ENCODE measurements around the gene FIP1L1. TPM values are rescaled to one million over a fixed set of nuclear protein-coding genes. Genes with fewer than 3 reads are reported as not detected.
A peak's percentile ranks its signal among the peaks of the same experiment; 100 is the strongest.

Gene FIP1L1
- total RNA-seq, 1 donor from 2014 or later = 46.0 TPM

- Mint-ChIP-seq H3K36me3 (ENCODE audit: low read depth) (peaks cover 2% of the 10 kb centered on the region), H3K4me3 (ENCODE audit: unreplicated experiment) (no peak overlapping the region), H3K27ac (ENCODE audit: unreplicated experiment) (no peak overlapping the region), H3K27me3 (ENCODE audit: low read depth) (no peaks in the 10 kb centered on the region), H3K4me1 (ENCODE audit: low read depth) (peaks cover 36% of the 10 kb centered on the region), H3K9me3 (ENCODE audit: low read depth) (no peaks in the 10 kb centered on the region)
- DNase-seq (ENCODE audit: low spot score) = no peak
- TF ChIP-seq CTCF (IDR thresholded peaks at IDR 0.05) = no peak
Observed at GRCh38 chr4:53501561-53501960, 124.1 kb downstream of the FIP1L1 start.

GRCh38 chr4:53502094-53502493 lies 124.7 kb downstream of the FIP1L1 start:
- H3K4me1 Mint-ChIP-seq (ENCODE audit: low read depth) = peaks cover 34% of the 10 kb centered on the region
- H3K36me3 Mint-ChIP-seq (ENCODE audit: low read depth) = peaks cover 2% of the 10 kb centered on the region
- no peak overlapping the region for H3K4me3 Mint-ChIP-seq (ENCODE audit: unreplicated experiment)
- no peak overlapping the region for H3K27ac Mint-ChIP-seq (ENCODE audit: unreplicated experiment)
- H3K9me3 Mint-ChIP-seq (ENCODE audit: low read depth) = no peaks in the 10 kb centered on the region
- H3K27me3 Mint-ChIP-seq (ENCODE audit: low read depth) = no peaks in the 10 kb centered on the region
- TF ChIP-seq CTCF (IDR thresholded peaks at IDR 0.05) = no peak
- DNase-seq (ENCODE audit: low spot score) = no peak

GRCh38 chr4:53505947-53506346 lies 128.5 kb downstream of the FIP1L1 start:
- peaks cover 2% of the 10 kb centered on the region for H3K36me3 Mint-ChIP-seq (ENCODE audit: low read depth)
- peaks cover 29% of the 10 kb centered on the region for H3K4me1 Mint-ChIP-seq (ENCODE audit: low read depth)
- H3K27ac Mint-ChIP-seq (ENCODE audit: unreplicated experiment) = no peak overlapping the region
- H3K9me3 Mint-ChIP-seq (ENCODE audit: low read depth) = no peaks in the 10 kb centered on the region
- no peak for DNase-seq (ENCODE audit: low spot score)
- no peak overlapping the region for H3K4me3 Mint-ChIP-seq (ENCODE audit: unreplicated experiment)
- TF ChIP-seq CTCF (IDR thresholded peaks at IDR 0.05) = peak; percentile 61
- H3K27me3 Mint-ChIP-seq (ENCODE audit: low read depth) = no peaks in the 10 kb centered on the region

- Mint-ChIP-seq H3K9me3 (ENCODE audit: low read depth) (no peaks in the 10 kb centered on the region), H3K36me3 (ENCODE audit: low read depth) (peaks cover 2% of the 10 kb centered on the region), H3K4me3 (ENCODE audit: unreplicated experiment) (no peak overlapping the region), H3K27me3 (ENCODE audit: low read depth) (no peaks in the 10 kb centered on the region), H3K4me1 (ENCODE audit: low read depth) (peaks cover 29% of the 10 kb centered on the region), H3K27ac (ENCODE audit: unreplicated experiment) (peak overlapping the region; percentile 95)
- DNase-seq (ENCODE audit: low spot score) = no peak
- no peak for TF ChIP-seq CTCF (IDR thresholded peaks at IDR 0.05)
Observed at GRCh38 chr4:53507058-53507457, 129.6 kb downstream of the FIP1L1 start.

GRCh38 chr4:53507671-53508286 lies 130.3 kb downstream of the FIP1L1 start:
- DNase-seq (ENCODE audit: low spot score) = no peak
- no peaks in the 10 kb centered on the region for H3K9me3 Mint-ChIP-seq (ENCODE audit: low read depth)
- no peaks in the 10 kb centered on the region for H3K27me3 Mint-ChIP-seq (ENCODE audit: low read depth)
- peaks cover 2% of the 10 kb centered on the region for H3K36me3 Mint-ChIP-seq (ENCODE audit: low read depth)
- H3K27ac Mint-ChIP-seq (ENCODE audit: unreplicated experiment) = peak overlapping the region; percentile 95
- peaks cover 29% of the 10 kb centered on the region for H3K4me1 Mint-ChIP-seq (ENCODE audit: low read depth)
- peak overlapping the region; percentile 67 for H3K4me3 Mint-ChIP-seq (ENCODE audit: unreplicated experiment)
- TF ChIP-seq CTCF (IDR thresholded peaks at IDR 0.05) = peak; percentile 5
